Left ventricle myocardium inferior (tissue), 1 donor: Measurements from ENCODE around the gene FAM149A. TPM values are rescaled to one million over a fixed set of nuclear protein-coding genes. Genes with fewer than 3 reads are reported as not detected.
A peak's percentile ranks its signal among the peaks of the same experiment; 100 is the strongest.

Experiments
- DNase-seq: peaks from one replicate; pipeline ENCODE4 v3.0.0-alpha.2; 2020
- H3K27ac ChIP-seq: fragments of 200-600 bp; replicated peaks from 2 replicates; pipeline ENCODE4 v1.8.0; 2021
- H3K27me3 ChIP-seq: fragments of 200-600 bp; 2 replicates; pipeline ENCODE4 v1.8.0; 2021; ENCODE audit warnings: low read depth
- H3K36me3 ChIP-seq: fragments of 200-600 bp; 2 replicates; pipeline ENCODE4 v1.8.0; 2021
- H3K4me1 ChIP-seq: fragments of 200-600 bp; 2 replicates; pipeline ENCODE4 v1.8.0; 2021
- H3K4me3 ChIP-seq: fragments of 200-600 bp; 2 replicates; pipeline ENCODE4 v1.8.0; 2021; ENCODE audit warnings: mild to moderate bottlenecking, moderate library complexity
- H3K9me3 ChIP-seq: fragments of 200-600 bp; replicated peaks from 2 replicates; pipeline ENCODE4 v1.8.0; 2021
- CTCF ChIP-seq: fragments of 200-600 bp; IDR thresholded peaks from 2 replicates; pipeline ENCODE4 v1.8.0; 2021; ENCODE audit warnings: antibody characterized with exemption, mild to moderate bottlenecking, borderline replicate concordance
- intact Hi-C: fragments of 100-400 bp; cut with micrococcal nuclease; formaldehyde crosslinking; loops from one replicate; pipeline ENCODE4 v1.11.0; 2022
- long read RNA-seq: library from polyadenylated mRNA; unstranded; transcript quantifications from one replicate; pipeline ENCODE4 v2.0.0, GENCODE V29; 2021
- total RNA-seq: library from RNA; stranded (reverse); fragmentation: NEBNext Ultra II Directional; extraction: Animal tissue kit (Norgen Biotek cat#: 25700); gene quantifications from one replicate; pipeline ENCODE4 v1.2.1, GENCODE V29; 2021
- donor health status: DM: no; HTN: yes; CAD: no; lungs with severe emphysema.

FAM149A gene
- total RNA-seq = 12.2 TPM
- long read RNA-seq, transcript FAM149A-201 (14 exons, 2,708 nt) = major isoform, 7 of 31 reads
- long read RNA-seq, partial matches to known transcripts = 7 of 31 reads
- long read RNA-seq, other reads (novel, unspliced or antisense) = 15 of 31 reads

- Histone ChIP-seq H3K36me3 (no peaks in the 10 kb centered on the region), H3K27me3 (peaks cover 37% of the 10 kb centered on the region), H3K9me3 (no peaks in the 10 kb centered on the region), H3K4me3 (peak within 1 kb of the TSS; percentile 69), H3K27ac (no peak within 1 kb of the TSS), H3K4me1 (peaks cover 10% of the 10 kb centered on the region)
- intact Hi-C loops = no loop called here
- no peak for TF ChIP-seq CTCF
- DNase-seq = peak; percentile 24
Observed at GRCh38 chr4:186104114-186104889, at the start of gene FAM149A. FAM149A (plus strand) TSS chr4:186104704.

DNA sequence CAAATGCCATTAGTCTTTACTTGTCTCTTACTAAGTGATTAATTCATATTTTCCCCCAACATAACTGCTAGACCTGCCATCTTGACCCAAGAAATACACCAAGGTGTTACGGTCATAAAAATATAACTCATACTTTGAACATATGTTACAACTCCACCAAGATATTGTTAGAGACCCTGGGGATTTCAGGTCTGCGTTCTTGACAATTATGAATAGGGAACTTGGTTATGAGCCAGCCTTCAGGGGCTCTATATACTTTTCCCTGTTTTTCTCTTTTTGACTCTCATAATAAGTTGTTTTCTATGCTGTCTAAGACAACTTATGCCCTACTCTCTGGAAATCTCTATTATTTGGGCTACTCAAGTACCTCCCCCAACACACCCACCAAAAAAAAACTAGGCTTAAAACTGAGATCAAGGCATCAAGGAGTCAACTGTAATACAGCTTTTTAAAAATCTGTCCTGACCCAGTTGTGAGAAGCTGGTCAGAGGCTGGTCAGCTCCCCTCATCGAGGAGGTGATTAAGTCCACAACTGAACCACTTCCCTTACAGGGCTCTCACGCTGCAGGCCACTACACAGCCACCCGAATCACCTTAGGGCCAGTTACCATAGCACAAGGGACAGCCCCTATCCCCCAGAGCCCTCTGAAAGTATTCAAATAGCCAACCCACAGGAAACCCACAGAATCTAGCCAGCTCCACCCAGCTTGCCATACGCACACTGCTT is 46.1 kb upstream of the FAM149A start:
- no peak overlapping the region for H3K4me3 ChIP-seq
- no peaks in the 10 kb centered on the region for H3K36me3 ChIP-seq
- intact Hi-C loops = no loop called here
- no peak for DNase-seq
- no peaks in the 10 kb centered on the region for H3K9me3 ChIP-seq
- no peaks in the 10 kb centered on the region for H3K4me1 ChIP-seq
- TF ChIP-seq CTCF = no peak
- no peak overlapping the region for H3K27ac ChIP-seq
- H3K27me3 ChIP-seq = no peaks in the 10 kb centered on the region

- Histone ChIP-seq H3K9me3 (no peaks in the 10 kb centered on the region), H3K27me3 (no peaks in the 10 kb centered on the region), H3K27ac (no peak overlapping the region), H3K36me3 (no peaks in the 10 kb centered on the region), H3K4me3 (no peak overlapping the region), H3K4me1 (no peaks in the 10 kb centered on the region)
- intact Hi-C loops = no loop called here
- no peak for DNase-seq
- TF ChIP-seq CTCF = no peak
Observed at GRCh38 chr4:186058980-186059316, 45.6 kb upstream of the FAM149A start.

- Histone ChIP-seq H3K27ac (no peak overlapping the region), H3K36me3 (no peaks in the 10 kb centered on the region), H3K27me3 (no peaks in the 10 kb centered on the region), H3K4me3 (no peak overlapping the region), H3K9me3 (no peaks in the 10 kb centered on the region), H3K4me1 (no peaks in the 10 kb centered on the region)
- intact Hi-C loops = no loop called here
- TF ChIP-seq CTCF = no peak
- no peak for DNase-seq
Observed at GRCh38 chr4:186061921-186062320, 42.6 kb upstream of the FAM149A start.

- TF ChIP-seq CTCF = peak; percentile 66
- Histone ChIP-seq H3K36me3 (no peaks in the 10 kb centered on the region), H3K27ac (peak overlapping the region; percentile 58), H3K4me3 (peak overlapping the region; percentile 69), H3K27me3 (no peaks in the 10 kb centered on the region), H3K4me1 (peaks cover 26% of the 10 kb centered on the region), H3K9me3 (no peaks in the 10 kb centered on the region)
- DNase-seq = peak; percentile 41
- intact Hi-C loops = no loop called here
Observed at GRCh38 chr4:186067757-186068385, 36.6 kb upstream of the FAM149A start.
